NT2/D1 (cell line): ENCODE measurements around the gene TLR3.

Source experiments
- YY1 ChIP-seq: IDR thresholded peaks from 2 replicates; pipeline ENCODE4 v1.6.1; 2011; ENCODE audit not compliant: insufficient read length, insufficient read depth
- ZNF274 ChIP-seq: IDR thresholded peaks from 2 replicates; pipeline ENCODE4 v1.6.1; 2011; ENCODE audit warnings: mild to moderate bottlenecking, low read depth, low read length

GRCh38 chr4:186032259-186032658 is 36.7 kb upstream of the TLR3 start:
- no peak for TF ChIP-seq ZNF274
- no peak for TF ChIP-seq YY1
